Endodermal cell (in vitro differentiated cells): ENCODE measurements around the gene SPDEF. TPM values are rescaled to one million over a fixed set of nuclear protein-coding genes. Genes with fewer than 3 reads are reported as not detected.

ENCODE experiments used
- DNase-seq: peaks from one replicate; pipeline ENCODE4 v3.0.0-alpha.2; 2017
- H3K27ac ChIP-seq: 2 replicates; pipeline ENCODE4 v1.5.1; 2013; ENCODE audit warnings: mild to moderate bottlenecking, low read depth, low read length, moderate library complexity
- H3K27me3 ChIP-seq: 2 replicates; pipeline ENCODE4 v1.6.1; 2013; ENCODE audit warnings: mild to moderate bottlenecking, low read length, moderate library complexity; ENCODE audit not compliant: insufficient read depth, control insufficient read depth, poor library complexity, severe bottlenecking
- H3K36me3 ChIP-seq: 2 replicates; pipeline ENCODE4 v1.7.0; 2013; ENCODE audit warnings: mild to moderate bottlenecking, low read length, moderate library complexity; ENCODE audit not compliant: control insufficient read depth, insufficient read depth
- H3K4me1 ChIP-seq: one replicate; pipeline ENCODE4 v1.7.0; 2013; ENCODE audit warnings: low read length; ENCODE audit not compliant: control insufficient read depth, insufficient read depth
- H3K4me3 ChIP-seq: 2 replicates; pipeline ENCODE4 v1.5.1; 2013; ENCODE audit warnings: mild to moderate bottlenecking, low read length, moderate library complexity
- H3K9ac ChIP-seq: 2 replicates; pipeline ENCODE4 v1.6.1; 2013; ENCODE audit warnings: mild to moderate bottlenecking, low read length, moderate library complexity; ENCODE audit not compliant: poor library complexity, severe bottlenecking; ENCODE audit errors: extremely low read depth
- H3K9me3 ChIP-seq: 2 replicates; pipeline ENCODE4 v1.6.1; 2013; ENCODE audit warnings: mild to moderate bottlenecking, low read length, moderate library complexity; ENCODE audit not compliant: control insufficient read depth
- H3K27ac Mint-ChIP-seq: 2 replicates; pipeline ENCODE4 v1.8.0; 2020; ENCODE audit warnings: mixed read lengths
- H3K27me3 Mint-ChIP-seq: 2 replicates; pipeline ENCODE4 v1.8.0; 2021; ENCODE audit warnings: mild to moderate bottlenecking, mixed read lengths; ENCODE audit not compliant: insufficient read depth
- H3K36me3 Mint-ChIP-seq: 2 replicates; pipeline ENCODE4 v1.8.0; 2020; ENCODE audit warnings: low read depth, mixed read lengths
- H3K4me1 Mint-ChIP-seq: 2 replicates; pipeline ENCODE4 v1.8.0; 2020; ENCODE audit warnings: mixed read lengths
- H3K4me3 Mint-ChIP-seq: 2 replicates; pipeline ENCODE4 v1.8.0; 2020; ENCODE audit warnings: mild to moderate bottlenecking, moderate library complexity, mixed read lengths
- H3K9me3 Mint-ChIP-seq: 2 replicates; pipeline ENCODE4 v1.8.0; 2020; ENCODE audit warnings: mild to moderate bottlenecking, mixed read lengths
- CTCF ChIP-seq: fragments of 200-600 bp; sonication (generic); conservative IDR thresholded peaks from 2 replicates; pipeline ENCODE4 v1.5.0; 2021; ENCODE audit warnings: antibody characterized with exemption, mild to moderate bottlenecking
- WGBS, 2 experiments: methylation state at CpG; one replicate each; pipeline versions ENCODE4 v1.1.5 to v1.1.7; 2013; ENCODE audit warnings: missing lambda C conversion rate in 2 of 2, mixed read lengths in 1 of 2; ENCODE audit not compliant: insufficient coverage in 1 of 2, insufficient read length in 1 of 2; 5-methylcytosine and 5-hydroxymethylcytosine counted together
- total RNA-seq, 2 donors: library from RNA; stranded (reverse); fragmentation: NEBNext Ultra II Directional in 1 of 2; extraction: Animal tissue kit (Norgen Biotek cat#: 25700) in 1 of 2; gene quantifications; 2 replicates in 1 of 2; 3 replicates in 1 of 2; pipeline ENCODE4 v1.2.1, GENCODE V29; 2021

Gene SPDEF
- total RNA-seq, 2 donors from 2014 or later: 1.1 to 2.6 TPM

DNA sequence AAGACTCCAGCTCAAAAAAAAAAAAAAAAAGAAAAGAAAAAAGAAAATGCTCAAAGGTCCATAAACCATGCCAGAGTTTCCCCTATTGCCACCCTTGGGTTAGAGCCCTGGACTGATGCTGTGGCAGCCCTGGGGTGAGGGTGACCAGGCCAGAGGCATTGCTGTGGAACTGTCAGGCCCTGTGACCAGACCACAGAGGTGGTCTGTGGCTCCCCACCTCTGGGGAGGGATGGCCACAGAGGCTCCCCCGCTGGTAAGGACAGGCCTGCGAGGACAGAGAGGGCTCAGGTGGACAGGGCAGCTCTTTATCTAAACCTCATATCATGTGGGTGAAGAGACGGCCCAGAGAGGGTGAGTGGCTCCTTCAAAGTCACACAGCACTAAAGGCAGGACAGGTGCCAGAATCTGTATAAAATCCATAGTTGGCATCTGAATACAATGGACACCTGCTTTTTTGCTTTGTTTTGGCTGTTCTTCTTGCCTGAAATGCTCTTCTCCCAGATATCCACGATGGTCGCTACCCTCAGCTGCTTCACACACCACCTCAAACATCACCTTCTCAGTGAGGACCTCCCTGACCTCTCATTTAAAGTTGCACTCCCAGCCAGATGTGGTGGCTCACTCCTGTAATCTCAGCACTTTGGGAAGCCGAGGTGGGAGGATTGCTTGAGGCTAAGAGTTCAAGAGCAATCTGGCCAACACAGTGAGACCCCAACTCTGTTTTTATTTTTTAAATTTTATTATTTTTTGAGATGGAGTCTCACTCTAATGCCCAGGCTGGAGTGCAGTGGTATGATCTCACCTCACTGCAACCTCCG lies 22.5 kb upstream of the SPDEF start:
- no peak for TF ChIP-seq CTCF
- Mint-ChIP-seq H3K27me3 (no peaks in the 10 kb centered on the region), H3K36me3 (peaks cover 7% of the 10 kb centered on the region), H3K4me1 (peaks cover 13% of the 10 kb centered on the region), H3K27ac (no peak overlapping the region), H3K9me3 (no peaks in the 10 kb centered on the region), H3K4me3 (no peak overlapping the region)
- Histone ChIP-seq H3K9me3 (no peaks in the 10 kb centered on the region), H3K4me1 (no peaks in the 10 kb centered on the region), H3K36me3 (no peaks in the 10 kb centered on the region), H3K27me3 (no peaks in the 10 kb centered on the region), H3K9ac (no peak overlapping the region), H3K4me3 (no peak overlapping the region), H3K27ac (no peak overlapping the region)
- no peak for DNase-seq
- WGBS, 2 experiments: 91 to 96% methylated on average over 5 to 7 of the region's 7 CpGs

DNA sequence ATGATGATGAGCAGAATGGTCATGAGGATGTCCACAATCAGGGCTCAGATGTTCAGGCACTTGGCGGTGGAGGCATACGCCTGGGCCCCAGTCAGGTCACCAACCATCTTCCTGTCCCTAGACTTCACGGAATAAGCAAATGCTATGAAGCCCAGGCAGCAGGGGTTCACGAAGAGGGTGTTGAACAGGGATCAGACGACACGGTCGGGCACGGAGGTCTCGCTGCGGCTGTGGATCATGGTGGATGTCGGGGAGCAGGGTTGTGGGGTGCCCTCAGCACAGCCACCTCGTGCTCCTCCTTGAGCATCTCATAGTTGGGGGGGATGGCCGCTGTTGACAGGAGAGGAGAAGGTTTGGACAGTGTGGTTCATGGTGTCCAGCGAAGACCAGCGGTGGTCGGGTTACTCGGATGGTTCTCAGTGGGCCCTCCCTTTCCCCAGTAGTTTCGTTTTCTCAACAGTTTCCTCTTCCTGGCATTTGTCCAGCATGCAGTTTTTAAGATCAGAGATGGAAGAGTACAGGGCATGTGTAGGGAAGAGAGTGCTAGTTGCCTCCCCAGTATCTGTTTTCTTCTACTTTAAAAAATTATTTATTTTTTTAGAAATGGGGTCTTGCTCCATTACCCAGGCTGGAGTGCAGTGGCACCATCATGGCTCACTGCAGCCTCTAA lies 20.3 kb upstream of the SPDEF start:
- no peak overlapping the region for H3K27ac ChIP-seq
- Mint-ChIP-seq H3K27ac (peak overlapping the region; percentile 40), H3K4me3 (no peak overlapping the region), H3K9me3 (no peaks in the 10 kb centered on the region), H3K27me3 (no peaks in the 10 kb centered on the region), H3K4me1 (peaks cover 13% of the 10 kb centered on the region), H3K36me3 (peaks cover 3% of the 10 kb centered on the region)
- no peak for TF ChIP-seq CTCF
- no peak overlapping the region for H3K9ac ChIP-seq
- DNase-seq: no peak
- no peak overlapping the region for H3K4me3 ChIP-seq
- no peaks in the 10 kb centered on the region for H3K27me3 ChIP-seq
- H3K4me1 ChIP-seq: no peaks in the 10 kb centered on the region
- 94 to 100% methylated on average over 3 to 18 of the region's 18 CpGs for WGBS, 2 experiments
- no peaks in the 10 kb centered on the region for H3K36me3 ChIP-seq
- no peaks in the 10 kb centered on the region for H3K9me3 ChIP-seq

DNA sequence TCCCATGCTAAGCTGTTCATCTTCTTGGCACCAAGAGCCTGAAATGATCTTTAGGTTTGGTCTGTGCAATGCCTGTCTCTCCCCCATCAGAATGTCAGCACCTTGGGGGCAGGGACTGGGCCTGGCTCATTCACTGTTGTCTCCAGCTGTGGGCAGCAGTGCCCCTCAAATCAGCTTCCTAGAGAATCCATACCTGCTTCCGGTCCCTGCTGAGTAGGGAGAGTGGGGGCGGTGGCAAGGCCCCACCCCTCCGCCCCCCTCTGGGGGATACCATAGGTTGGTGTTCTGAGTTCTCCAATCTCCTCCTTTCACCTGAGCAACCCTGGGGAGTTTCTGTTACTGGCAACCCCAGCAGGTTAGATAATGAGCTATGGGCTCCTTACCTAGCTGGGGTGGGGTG lies 19.2 kb upstream of the SPDEF start:
- peak; percentile 23 for TF ChIP-seq CTCF
- Histone ChIP-seq H3K27ac (no peak overlapping the region), H3K36me3 (no peaks in the 10 kb centered on the region), H3K9me3 (no peaks in the 10 kb centered on the region), H3K9ac (no peak overlapping the region), H3K4me1 (no peaks in the 10 kb centered on the region), H3K4me3 (no peak overlapping the region), H3K27me3 (no peaks in the 10 kb centered on the region)
- no peak overlapping the region for H3K4me3 Mint-ChIP-seq
- H3K9me3 Mint-ChIP-seq: no peaks in the 10 kb centered on the region
- 72 to 83% methylated on average over 1 to 3 of the region's 3 CpGs for WGBS, 2 experiments
- H3K27me3 Mint-ChIP-seq: no peaks in the 10 kb centered on the region
- H3K36me3 Mint-ChIP-seq: peaks cover 3% of the 10 kb centered on the region
- peak overlapping the region; percentile 54 for H3K27ac Mint-ChIP-seq
- DNase-seq: peak; percentile 70
- H3K4me1 Mint-ChIP-seq: peaks cover 13% of the 10 kb centered on the region
